ENCODE results near the gene LTB4R.

Gene LTB4R

DNA sequence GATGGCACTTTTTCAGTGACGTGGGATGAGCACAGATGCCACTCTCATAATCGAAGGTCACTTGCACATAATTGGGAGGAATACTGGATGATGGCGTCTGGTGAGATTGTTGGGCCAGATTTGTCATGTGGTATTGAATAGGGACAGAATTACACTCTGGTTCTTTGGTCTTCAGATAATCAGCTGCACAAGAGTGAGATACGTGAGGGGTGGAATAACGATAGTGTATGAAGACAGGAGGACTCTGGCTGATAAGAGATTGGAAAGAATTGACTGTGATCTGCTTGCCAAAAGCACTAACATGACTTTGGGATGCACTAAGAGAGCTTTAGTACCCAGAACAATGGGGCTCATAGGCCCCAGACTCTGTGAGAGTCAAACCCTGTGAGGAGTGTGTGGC is 32.9 kb upstream of the LTB4R start:
- no peak for DNase-seq (ENCODE audit: low read depth)

DNA sequence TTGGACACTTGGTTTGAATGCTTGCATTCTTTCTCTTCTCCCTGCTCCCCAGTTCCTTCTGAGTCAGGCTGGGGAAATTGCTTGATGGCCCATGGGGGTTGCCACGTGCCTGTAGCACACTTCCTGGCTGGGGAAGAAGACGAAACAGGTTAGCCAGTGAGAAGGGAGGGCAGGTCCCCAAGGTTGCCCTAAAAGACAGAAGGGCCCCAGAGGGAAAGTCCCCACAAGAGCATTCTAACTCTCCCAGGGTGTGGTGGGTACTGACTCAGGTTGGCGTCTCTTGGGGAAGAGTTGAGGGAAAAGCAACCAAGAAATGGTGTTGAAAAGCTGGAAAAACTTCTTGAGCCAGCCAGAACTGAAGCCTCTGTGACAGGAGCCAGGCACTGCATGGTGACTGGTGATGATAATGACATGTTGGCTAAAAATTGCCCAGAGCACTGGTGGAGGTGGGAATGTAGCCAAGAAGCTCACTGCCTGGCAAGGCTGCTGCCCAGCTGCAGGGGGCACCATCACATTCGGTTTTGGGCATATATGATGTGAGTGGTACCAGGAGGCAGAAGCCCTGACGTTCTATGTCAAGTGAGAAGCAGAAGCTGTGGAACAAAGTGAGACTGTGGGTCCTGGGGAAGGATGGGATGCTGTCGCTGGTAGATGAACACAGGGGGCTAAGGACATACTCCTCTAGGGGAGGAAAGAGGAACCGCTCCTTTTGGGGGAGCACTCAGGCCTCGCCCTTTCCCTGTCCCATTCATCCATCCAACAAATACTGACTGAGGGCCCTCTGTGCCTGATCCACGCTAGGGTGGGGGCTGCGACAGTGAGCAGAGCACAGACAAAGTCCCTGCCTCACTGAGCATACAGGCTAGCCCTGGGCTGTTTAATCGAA is 31.8 kb upstream of the LTB4R start:
- DNase-seq (ENCODE audit: low read depth) = no peak

GRCh38 chr14:24280797-24281460 is 30.4 kb upstream of the LTB4R start:
- no peak for DNase-seq (ENCODE audit: low read depth)

- no peak for DNase-seq (ENCODE audit: low read depth)
Measured at GRCh38 chr14:24281636-24282035, 29.7 kb upstream of the LTB4R start.

- no peak for DNase-seq (ENCODE audit: low read depth)
Measured at GRCh38 chr14:24282736-24283135, 28.6 kb upstream of the LTB4R start.

GRCh38 chr14:24283796-24284460 is 27.4 kb upstream of the LTB4R start:
- no peak for DNase-seq (ENCODE audit: low read depth)

- DNase-seq (ENCODE audit: low read depth) = no peak
Measured at GRCh38 chr14:24284501-24285035, 26.7 kb upstream of the LTB4R start.

DNA sequence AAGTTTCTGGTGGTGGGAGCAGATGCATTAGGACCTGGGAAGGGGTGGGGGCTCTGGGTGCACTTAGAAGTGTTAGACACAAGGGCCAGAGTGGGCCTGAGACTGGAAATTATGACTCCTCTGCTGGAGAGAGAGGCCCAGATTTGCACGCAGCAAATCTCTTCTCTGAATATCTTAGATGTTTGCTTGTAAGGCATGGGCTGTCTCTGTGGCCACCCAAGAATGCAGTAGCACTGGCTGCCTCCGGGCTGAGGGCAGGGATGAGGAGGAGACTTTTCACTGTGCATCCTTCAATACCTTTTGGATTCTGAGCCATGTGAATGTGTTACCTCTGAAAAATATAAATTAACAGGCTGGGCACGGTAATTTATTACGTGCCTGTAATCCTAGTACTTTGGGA is 26.0 kb upstream of the LTB4R start:
- no peak for DNase-seq (ENCODE audit: low read depth)

DNA sequence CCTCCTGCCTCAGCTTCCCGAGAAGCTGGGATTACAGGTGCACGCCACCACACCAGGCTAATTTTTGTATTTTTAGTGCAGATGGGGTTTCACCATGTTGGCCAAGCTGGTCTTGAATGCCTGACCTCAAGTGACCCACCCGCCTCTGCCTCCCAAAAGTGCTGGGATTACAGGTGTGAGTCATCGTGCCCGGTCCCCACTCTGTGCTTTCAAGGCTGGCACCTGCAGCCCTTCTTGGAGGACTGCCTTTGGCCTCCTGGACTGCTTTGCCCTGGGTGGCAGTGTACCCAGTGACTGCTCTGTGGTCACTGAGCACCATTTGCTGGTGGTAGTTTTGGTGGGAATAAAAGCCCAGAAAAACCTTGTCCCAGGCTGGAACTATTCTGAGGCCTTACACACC is 24.3 kb upstream of the LTB4R start:
- DNase-seq (ENCODE audit: low read depth) = no peak

GRCh38 chr14:24289649-24290280 is 21.5 kb upstream of the LTB4R start:
- DNase-seq (ENCODE audit: low read depth) = no peak

- no peak for DNase-seq (ENCODE audit: low read depth)
Measured at GRCh38 chr14:24290746-24291145, 20.6 kb upstream of the LTB4R start.

DNA sequence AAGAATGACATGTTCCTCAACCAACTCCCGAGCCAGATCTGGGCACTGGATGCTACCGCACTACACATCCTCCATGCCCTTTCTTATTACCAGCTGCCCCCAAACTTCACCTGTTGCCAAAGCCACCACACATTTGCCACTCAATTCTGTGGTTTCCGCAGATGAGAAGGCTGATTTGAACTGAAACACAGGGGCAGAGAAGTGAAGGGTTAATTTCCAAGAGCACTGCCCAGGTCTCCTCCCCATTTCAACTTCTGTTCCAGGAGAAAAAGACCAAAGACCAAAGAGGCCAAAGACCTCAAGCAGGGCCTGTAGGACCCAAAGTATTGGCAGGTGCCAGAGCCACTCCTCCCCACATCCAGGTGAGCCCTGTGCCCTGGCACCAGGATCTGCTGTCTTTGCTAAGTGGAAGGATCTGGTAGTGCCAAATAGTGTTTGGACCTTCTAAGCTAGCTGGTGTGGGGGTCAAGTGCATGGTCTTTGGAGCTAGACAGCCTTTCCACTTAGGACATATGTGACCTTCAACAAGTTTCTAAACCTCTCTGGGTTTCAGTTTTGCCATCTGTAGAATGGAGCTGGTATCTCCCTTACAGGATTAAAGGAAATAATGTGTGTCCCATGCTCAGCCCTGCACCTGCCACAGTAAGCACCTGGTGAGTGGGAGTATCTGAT is 19.7 kb upstream of the LTB4R start:
- no peak for DNase-seq (ENCODE audit: low read depth)

- no peak for DNase-seq (ENCODE audit: low read depth)
Measured at GRCh38 chr14:24292118-24292807, 19.0 kb upstream of the LTB4R start.

DNA sequence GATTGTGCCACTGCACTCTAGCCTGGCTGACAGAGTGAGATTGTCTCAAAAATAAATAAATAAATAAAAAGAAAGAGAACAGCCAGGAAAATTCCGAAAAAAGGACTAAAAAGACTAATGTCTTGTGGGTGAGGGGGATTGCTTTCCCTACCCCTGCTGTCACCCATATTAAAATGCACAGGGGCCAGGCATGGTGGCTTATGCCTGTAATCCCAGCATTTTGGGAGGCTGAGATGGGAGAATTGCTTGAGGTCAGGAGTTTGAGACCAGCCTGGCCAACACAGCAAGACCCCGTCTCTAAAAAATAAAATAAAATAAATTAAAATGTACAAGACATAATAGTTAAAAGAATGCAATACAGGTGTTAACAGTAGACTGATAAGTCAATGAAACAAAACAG is 17.8 kb upstream of the LTB4R start:
- DNase-seq (ENCODE audit: low read depth) = no peak

- no peak for DNase-seq (ENCODE audit: low read depth)
Measured at GRCh38 chr14:24296341-24297157, 14.8 kb upstream of the LTB4R start.

DNA sequence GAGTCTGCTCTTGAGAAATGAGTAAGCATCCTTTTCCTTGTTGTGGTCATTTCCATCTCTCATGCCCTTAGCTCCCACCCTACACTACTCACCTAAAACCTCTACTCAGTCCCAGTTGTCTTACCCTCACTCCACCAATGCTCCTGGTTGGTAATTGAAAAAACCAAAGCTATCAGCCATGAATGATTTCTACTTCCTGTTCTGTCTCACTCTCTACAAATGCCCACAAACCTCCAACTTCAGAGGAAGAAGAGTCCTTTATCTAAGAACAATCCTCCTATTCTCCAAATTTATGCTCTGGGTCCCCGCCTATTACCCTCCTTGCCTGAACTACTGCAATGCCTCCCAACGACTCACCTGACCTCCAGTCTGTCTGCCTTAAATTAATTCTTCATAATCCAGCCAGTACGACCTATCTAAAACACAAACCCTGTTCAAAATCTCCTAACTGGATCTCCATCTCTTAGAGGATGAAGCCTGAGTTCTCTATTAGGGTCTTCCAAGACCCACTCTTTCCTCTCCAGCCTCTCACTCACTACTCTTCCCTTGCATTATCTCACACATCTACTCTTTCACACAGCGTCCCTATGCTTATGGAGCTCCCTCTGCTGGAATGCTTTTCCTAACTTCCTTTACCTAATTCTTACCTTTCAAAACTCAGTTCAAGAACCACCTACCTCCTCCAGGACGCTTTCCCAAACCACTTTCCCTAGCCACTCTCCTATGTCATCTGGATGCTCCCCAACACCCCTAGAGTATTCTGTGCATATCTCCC is 13.9 kb upstream of the LTB4R start:
- DNase-seq (ENCODE audit: low read depth) = no peak

- DNase-seq (ENCODE audit: low read depth) = no peak
Measured at GRCh38 chr14:24298892-24299254, 12.4 kb upstream of the LTB4R start.

GRCh38 chr14:24299255-24300191 is 11.8 kb upstream of the LTB4R start, which contains the start of the genes DHRS1 and NOP9:
TSS of gene DHRS1 (minus strand) at chr14:24299780. CDS start at chr14:24299106, 674 bp downstream.
TSS of gene NOP9 (plus strand) at chr14:24299850. CDS start at chr14:24299955, 105 bp downstream.
- DNase-seq (ENCODE audit: low read depth) = peak; percentile 97

Data from stimulated activated CD8-positive, alpha-beta memory T cell treated with anti-CD3 and anti-CD28 coated beads, Interleukin-15, amount 100 ng/mL, for 24 hours (primary cell).